ENCODE results near the gene TRPC4AP.
A peak's percentile ranks its signal among the peaks of the same experiment; 100 is the strongest.

The TRPC4AP gene

GRCh38 chr20:35025116-35025515 lies 67.5 kb downstream of the TRPC4AP start:
- H3K4me3 ChIP-seq (ENCODE audit: control insufficient read depth, low read depth, low read length) = no peak overlapping the region
- no peak for DNase-seq (ENCODE audit: low read depth)
- no peak for TF ChIP-seq CTCF (conservative IDR thresholded peaks at IDR 0.05; ENCODE audit: control insufficient read depth, insufficient read depth, low read depth, low read length)

GRCh38 chr20:35023624-35024023 lies 69.0 kb downstream of the TRPC4AP start:
- DNase-seq (ENCODE audit: low read depth) = no peak
- TF ChIP-seq CTCF (conservative IDR thresholded peaks at IDR 0.05; ENCODE audit: control insufficient read depth, insufficient read depth, low read depth, low read length) = no peak
- H3K4me3 ChIP-seq (ENCODE audit: control insufficient read depth, low read depth, low read length) = no peak overlapping the region

GRCh38 chr20:35021831-35022230 lies 70.8 kb downstream of the TRPC4AP start:
- no peak for DNase-seq (ENCODE audit: low read depth)
- no peak for TF ChIP-seq CTCF (conservative IDR thresholded peaks at IDR 0.05; ENCODE audit: control insufficient read depth, insufficient read depth, low read depth, low read length)

GRCh38 chr20:35021063-35021462 lies 71.5 kb downstream of the TRPC4AP start:
- H3K4me3 ChIP-seq (ENCODE audit: control insufficient read depth, low read depth, low read length) = no peak overlapping the region
- DNase-seq (ENCODE audit: low read depth) = peak; percentile 52
- TF ChIP-seq CTCF (conservative IDR thresholded peaks at IDR 0.05; ENCODE audit: control insufficient read depth, insufficient read depth, low read depth, low read length) = no peak

More at GRCh38 chr20:35021831-35022230, 70.8 kb downstream of the TRPC4AP start:
- H3K4me3 ChIP-seq (ENCODE audit: control insufficient read depth, low read depth, low read length) = no peak overlapping the region

GRCh38 chr20:35020108-35020928 lies 72.3 kb downstream of the TRPC4AP start:
- peak; percentile 40 for DNase-seq (ENCODE audit: low read depth)
- no peak for TF ChIP-seq CTCF (conservative IDR thresholded peaks at IDR 0.05; ENCODE audit: control insufficient read depth, insufficient read depth, low read depth, low read length)
- H3K4me3 ChIP-seq (ENCODE audit: control insufficient read depth, low read depth, low read length) = no peak overlapping the region

GRCh38 chr20:35018590-35019371 lies 73.8 kb downstream of the TRPC4AP start:
- no peak for DNase-seq (ENCODE audit: low read depth)
- TF ChIP-seq CTCF (conservative IDR thresholded peaks at IDR 0.05; ENCODE audit: control insufficient read depth, insufficient read depth, low read depth, low read length) = no peak
- no peak overlapping the region for H3K4me3 ChIP-seq (ENCODE audit: control insufficient read depth, low read depth, low read length)
